Esophagus squamous epithelium (tissue), 5 donors: ENCODE results near the gene RBPJL. TPM values are rescaled to one million over a fixed set of nuclear protein-coding genes. Genes with fewer than 3 reads are reported as not detected.
A peak's percentile ranks its signal among the peaks of the same experiment; 100 is the strongest.
"Not testable (repeated sequence)": the region's sequence is repeated elsewhere in the genome, so short reads cannot be mapped to it uniquely, and the experiment has no call there.

Experiments used
- DNase-seq: peaks from one replicate; lab custom pipeline; 2025; lab: John Stamatoyannopoulos, UW
- H3K27ac ChIP-seq, 4 donors: fragments of 200-600 bp; sonication (generic); one replicate each; pipeline ENCODE4 v1.5.1; 2016 to 2019; ENCODE audit warnings: mild to moderate bottlenecking in 1 of 4
- H3K27me3 ChIP-seq, 4 donors: fragments of 200-600 bp; sonication (generic); 1 replicate in 3 of 4; 2 replicates in 1 of 4; pipeline versions ENCODE4 v1.5.1 to v1.6.0; 2017 to 2021; ENCODE audit warnings: antibody characterized with exemption in 1 of 4
- H3K36me3 ChIP-seq, 3 donors: fragments of 200-600 bp; sonication (generic); one replicate each; pipeline ENCODE4 v1.5.1; 2016 to 2019
- H3K4me1 ChIP-seq, 3 donors: fragments of 200-600 bp; sonication (generic); one replicate each; pipeline ENCODE4 v1.5.1; 2017 to 2019
- H3K4me3 ChIP-seq, 4 donors: fragments of 200-600 bp; sonication (generic); 1 replicate in 3 of 4; 2 replicates in 1 of 4; pipeline ENCODE4 v1.5.1; 2016 to 2019; ENCODE audit warnings: mild to moderate bottlenecking in 2 of 4, moderate library complexity in 1 of 4
- H3K9me3 ChIP-seq, 3 donors: fragments of 200-600 bp; sonication (generic); one replicate each; pipeline ENCODE4 v1.5.1; 2016 to 2019
- POLR2A ChIP-seq, 4 donors: fragments of 450-650 bp; IDR thresholded peaks; one replicate each; pipeline ENCODE4 v1.6.1; 2017; ENCODE audit warnings: antibody characterized with exemption in 4 of 4, mild to moderate bottlenecking in 4 of 4, moderate library complexity in 3 of 4
- WGBS, 2 donors: methylation state at CpG; one replicate each; pipeline ENCODE4 v1.1.5; 2018; 5-methylcytosine and 5-hydroxymethylcytosine counted together
- intact Hi-C: fragments of 100-400 bp; cut with DNase I; formaldehyde crosslinking; loops from one replicate; pipeline ENCODE4 v1.15.0; 2022
- total RNA-seq, 4 donors: library from RNA; depleted of rRNA; stranded (reverse); fragments of >200 nt; gene quantifications; one replicate each; pipeline ENCODE4 v1.1.0, GENCODE V29; 2016
- TF ChIP-seq, protein P1 (sequence below), 6 experiments: fragments of 450-650 bp in 4 of 6; fragments of 200-600 bp in 2 of 6; sonication (generic) in 2 of 6; IDR thresholded peaks; one replicate each; pipeline ENCODE4 v1.5.1; 2016 to 2019; ENCODE audit warnings: antibody characterized with exemption in 6 of 6, mild to moderate bottlenecking in 4 of 6, moderate library complexity in 4 of 6
- donor health status: DM: yes; HTN: yes; CAD: no.

RBPJL gene
- total RNA-seq, 4 donors from 2014 or later: not detected

DNA sequence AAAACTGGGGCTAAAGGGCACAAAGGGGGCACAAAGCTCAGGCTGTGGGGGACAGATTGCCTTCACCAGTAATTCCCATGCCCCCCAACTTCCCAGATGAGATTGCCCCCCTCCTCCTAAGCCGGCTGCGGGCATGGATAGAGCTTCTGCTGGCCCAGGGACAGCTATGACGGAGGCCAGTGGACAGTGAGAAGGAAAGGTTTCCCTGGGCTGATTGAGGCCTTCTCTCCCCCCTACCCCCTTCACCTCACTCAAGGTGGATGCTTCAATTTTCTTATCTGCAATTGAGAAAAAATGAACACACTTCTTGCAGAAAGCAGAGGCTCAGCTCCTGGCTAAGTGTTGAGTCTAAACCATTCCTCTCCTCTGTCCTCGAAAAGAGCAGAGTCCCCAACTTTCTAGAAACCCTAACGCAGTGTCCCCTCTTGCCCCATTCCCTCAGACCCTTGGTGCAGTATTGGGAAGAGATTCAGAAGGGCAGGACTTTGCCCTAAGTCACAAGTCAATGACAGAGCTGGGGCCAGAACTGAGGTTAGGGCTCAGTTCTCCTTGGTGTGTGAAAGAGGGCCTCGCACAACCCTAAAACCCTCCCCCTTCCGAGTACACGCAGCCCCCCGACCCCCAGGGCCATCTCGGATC, 40.8 kb downstream of the RBPJL start:
- peak overlapping the region; percentile 90 to 98 (median 94) for H3K27ac ChIP-seq
- 12 to 38% methylated on average over 6 to 10 of the region's 10 CpGs for WGBS, 2 donors
- H3K9me3 ChIP-seq: no peaks in the 10 kb centered on the region
- intact Hi-C loops: no loop called here
- H3K4me1 ChIP-seq: peaks cover 42 to 65% (median 46%) of the 10 kb centered on the region in 3 donors
- H3K27me3 ChIP-seq: peaks cover 0 to 5% (median 0%) of the 10 kb centered on the region in 4 donors
- no peaks in the 10 kb centered on the region for H3K36me3 ChIP-seq
- DNase-seq: no peak
- no peak for TF ChIP-seq POLR2A (IDR thresholded peaks at IDR 0.05)
- TF ChIP-seq, protein P1, sequence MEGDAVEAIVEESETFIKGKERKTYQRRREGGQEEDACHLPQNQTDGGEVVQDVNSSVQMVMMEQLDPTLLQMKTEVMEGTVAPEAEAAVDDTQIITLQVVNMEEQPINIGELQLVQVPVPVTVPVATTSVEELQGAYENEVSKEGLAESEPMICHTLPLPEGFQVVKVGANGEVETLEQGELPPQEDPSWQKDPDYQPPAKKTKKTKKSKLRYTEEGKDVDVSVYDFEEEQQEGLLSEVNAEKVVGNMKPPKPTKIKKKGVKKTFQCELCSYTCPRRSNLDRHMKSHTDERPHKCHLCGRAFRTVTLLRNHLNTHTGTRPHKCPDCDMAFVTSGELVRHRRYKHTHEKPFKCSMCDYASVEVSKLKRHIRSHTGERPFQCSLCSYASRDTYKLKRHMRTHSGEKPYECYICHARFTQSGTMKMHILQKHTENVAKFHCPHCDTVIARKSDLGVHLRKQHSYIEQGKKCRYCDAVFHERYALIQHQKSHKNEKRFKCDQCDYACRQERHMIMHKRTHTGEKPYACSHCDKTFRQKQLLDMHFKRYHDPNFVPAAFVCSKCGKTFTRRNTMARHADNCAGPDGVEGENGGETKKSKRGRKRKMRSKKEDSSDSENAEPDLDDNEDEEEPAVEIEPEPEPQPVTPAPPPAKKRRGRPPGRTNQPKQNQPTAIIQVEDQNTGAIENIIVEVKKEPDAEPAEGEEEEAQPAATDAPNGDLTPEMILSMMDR (IDR thresholded peaks at IDR 0.05): no peak
- H3K4me3 ChIP-seq: peak overlapping the region; percentile 77 to 87 (median 80)

DNA sequence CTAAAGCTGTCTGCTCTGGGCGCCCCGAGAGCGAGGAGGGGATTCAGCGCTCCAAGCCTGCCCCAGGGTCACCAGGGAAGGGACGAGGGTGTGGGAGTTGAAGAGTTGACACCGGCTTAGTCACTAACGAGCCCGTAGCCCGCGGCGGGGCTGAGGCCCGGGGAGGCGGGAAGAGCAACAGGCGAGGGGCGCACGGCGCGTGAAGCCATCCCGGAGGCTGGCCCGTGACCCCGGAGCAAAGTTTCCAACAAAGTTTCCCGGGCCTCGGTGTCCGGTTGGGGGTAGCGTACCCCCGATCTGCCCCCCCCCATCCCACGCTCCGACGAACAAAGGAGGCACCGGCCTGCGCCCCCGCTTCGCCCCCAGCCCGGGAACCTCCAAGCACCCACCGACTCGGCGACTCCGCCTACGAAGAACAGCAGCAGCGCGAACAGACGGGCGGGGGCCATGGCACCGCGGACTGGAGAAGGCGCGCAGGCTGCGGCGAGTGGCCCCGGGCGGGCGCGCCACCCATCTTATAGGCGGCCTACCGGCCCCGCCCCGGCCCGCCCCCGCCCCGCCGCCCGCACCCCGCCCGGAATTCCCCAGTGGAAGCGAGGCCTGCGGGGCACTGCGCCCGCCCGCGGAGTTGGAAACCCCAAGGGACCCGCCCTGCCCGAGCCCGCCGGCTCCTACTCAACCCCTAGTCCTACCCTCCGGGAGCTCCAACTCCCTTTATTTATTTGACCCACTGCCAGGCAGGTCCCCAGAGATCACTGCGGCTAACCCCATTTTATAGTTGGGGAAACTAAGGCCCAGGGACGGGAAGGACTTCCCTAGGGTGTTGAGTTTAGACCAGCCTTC, 41.5 kb downstream of the RBPJL start, which contains the start of gene SDC4:
Gene SDC4, minus strand, starts transcription at position 489 of the 843 bp plus-strand sequence. Its CDS starts 40 bp downstream, at position 449.
- intact Hi-C loops: no loop called here
- Histone ChIP-seq H3K9me3 (no peaks in the 10 kb centered on the region), H3K27me3 (peaks cover 0 to 5% (median 0%) of the 10 kb centered on the region in 4 donors), H3K27ac (peak within 1 kb of the TSS; percentile 90 to 98 (median 94)), H3K4me1 (peaks cover 35 to 58% (median 39%) of the 10 kb centered on the region in 3 donors), H3K36me3 (no peaks in the 10 kb centered on the region), H3K4me3 (peak within 1 kb of the TSS; percentile 77 to 87 (median 80))
- 26% methylated on average over 8 of the region's 77 CpGs; no CpG with 5 or more reads in 1 of the 2 donors for WGBS, 2 donors
- TF ChIP-seq POLR2A (IDR thresholded peaks at IDR 0.05): peak in 2 of 4 donors; percentile 93 to 94
- TF ChIP-seq, protein P1 (IDR thresholded peaks at IDR 0.05): no peak
- no peak for DNase-seq

DNA sequence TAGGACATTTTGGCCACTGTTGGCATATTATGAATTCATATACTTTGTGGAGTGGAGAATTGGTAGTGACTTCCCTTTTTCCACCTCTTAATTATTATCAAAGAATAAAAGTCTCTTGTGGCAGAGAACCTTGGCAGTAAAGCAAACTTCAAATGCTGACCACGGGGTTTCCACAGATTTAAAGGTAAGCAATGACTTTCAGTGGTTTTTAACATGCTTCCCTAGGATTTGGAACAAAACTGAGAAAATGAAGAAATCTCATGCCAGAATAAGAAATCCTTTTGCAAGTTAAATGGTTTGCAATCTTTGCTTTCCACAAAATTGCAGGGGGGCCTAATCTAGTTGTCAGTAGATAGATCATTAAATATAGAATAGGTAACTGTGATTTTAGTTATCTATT, 43.6 kb downstream of the RBPJL start:
- intact Hi-C loops: no loop called here
- no peaks in the 10 kb centered on the region for H3K9me3 ChIP-seq
- peaks cover 20 to 43% (median 25%) of the 10 kb centered on the region in 3 donors for H3K4me1 ChIP-seq
- H3K27ac ChIP-seq: no peak overlapping the region
- H3K36me3 ChIP-seq: no peaks in the 10 kb centered on the region
- no peak for DNase-seq
- H3K27me3 ChIP-seq: peaks cover 0 to 5% (median 0%) of the 10 kb centered on the region in 4 donors
- no peak overlapping the region for H3K4me3 ChIP-seq
- WGBS, 2 donors: 43 to 55% methylated on average over 1 of the region's 1 CpG
- TF ChIP-seq, protein P1 (IDR thresholded peaks at IDR 0.05): no peak
- TF ChIP-seq POLR2A (IDR thresholded peaks at IDR 0.05): no peak

DNA sequence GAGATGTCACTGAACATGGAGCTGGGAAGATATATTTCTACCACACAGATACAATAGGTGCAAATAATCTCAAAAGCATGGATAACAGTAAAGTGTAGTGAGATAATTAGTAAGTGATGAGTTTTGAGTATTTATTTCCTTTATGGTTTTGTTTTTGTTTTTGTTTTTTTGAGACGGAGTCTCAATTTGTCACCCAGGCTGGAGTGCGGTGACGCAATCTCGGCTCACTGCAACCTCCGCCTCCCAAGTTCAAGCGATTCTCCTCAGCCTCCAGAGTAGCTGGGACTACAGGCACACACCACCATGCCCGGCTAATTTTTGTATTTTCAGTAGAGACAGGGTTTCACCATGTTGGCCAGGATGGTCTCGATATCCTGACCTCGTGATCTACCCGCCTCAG, 44.2 kb downstream of the RBPJL start:
- H3K9me3 ChIP-seq, DNase-seq, H3K27ac ChIP-seq, H3K27me3 ChIP-seq, H3K36me3 ChIP-seq, H3K4me3 ChIP-seq, intact Hi-C loops: not testable (repeated sequence)
- peaks cover 17 to 43% (median 24%) of the 10 kb centered on the region in 3 donors for H3K4me1 ChIP-seq
- 89 to 95% methylated on average over 10 of the region's 10 CpGs for WGBS, 2 donors

DNA sequence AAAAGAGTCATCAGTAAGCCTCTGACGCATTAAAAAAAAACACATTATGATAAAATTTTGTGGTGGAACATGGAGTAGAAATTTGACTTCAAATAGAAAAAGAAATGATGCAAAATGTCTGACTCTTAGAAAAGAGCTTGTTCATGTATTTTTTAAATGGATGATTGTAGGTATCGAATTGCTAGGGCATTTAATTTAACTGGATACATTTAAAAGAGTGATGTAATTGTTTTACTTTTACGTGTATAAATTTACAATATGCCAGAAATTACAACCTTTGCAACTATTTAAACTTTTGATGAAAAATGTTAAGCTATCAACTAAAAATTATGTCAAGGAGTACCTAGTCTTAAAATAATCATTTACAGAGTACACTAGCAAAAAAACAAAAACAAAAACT, 46.1 kb downstream of the RBPJL start:
- no peak for DNase-seq
- H3K4me3 ChIP-seq: no peak overlapping the region
- no peak overlapping the region for H3K27ac ChIP-seq
- H3K4me1 ChIP-seq: peaks cover 11 to 42% (median 19%) of the 10 kb centered on the region in 3 donors
- H3K9me3 ChIP-seq: no peaks in the 10 kb centered on the region
- intact Hi-C loops: no loop called here
- no peak for TF ChIP-seq POLR2A (IDR thresholded peaks at IDR 0.05)
- TF ChIP-seq, protein P1 (IDR thresholded peaks at IDR 0.05): no peak
- no peaks in the 10 kb centered on the region for H3K36me3 ChIP-seq
- 86 to 88% methylated on average over 3 of the region's 3 CpGs for WGBS, 2 donors
- H3K27me3 ChIP-seq: peaks cover 0 to 5% (median 0%) of the 10 kb centered on the region in 4 donors
